GM19455 (cell line): ENCODE results near the gene TCERG1L.

ENCODE experiments used
- ATAC-seq: cut with Tn5 transposase; IDR thresholded peaks from one replicate; pipeline ENCODE4 v1.9.1; 2021; ENCODE audit not compliant: unreplicated experiment

TCERG1L gene

DNA sequence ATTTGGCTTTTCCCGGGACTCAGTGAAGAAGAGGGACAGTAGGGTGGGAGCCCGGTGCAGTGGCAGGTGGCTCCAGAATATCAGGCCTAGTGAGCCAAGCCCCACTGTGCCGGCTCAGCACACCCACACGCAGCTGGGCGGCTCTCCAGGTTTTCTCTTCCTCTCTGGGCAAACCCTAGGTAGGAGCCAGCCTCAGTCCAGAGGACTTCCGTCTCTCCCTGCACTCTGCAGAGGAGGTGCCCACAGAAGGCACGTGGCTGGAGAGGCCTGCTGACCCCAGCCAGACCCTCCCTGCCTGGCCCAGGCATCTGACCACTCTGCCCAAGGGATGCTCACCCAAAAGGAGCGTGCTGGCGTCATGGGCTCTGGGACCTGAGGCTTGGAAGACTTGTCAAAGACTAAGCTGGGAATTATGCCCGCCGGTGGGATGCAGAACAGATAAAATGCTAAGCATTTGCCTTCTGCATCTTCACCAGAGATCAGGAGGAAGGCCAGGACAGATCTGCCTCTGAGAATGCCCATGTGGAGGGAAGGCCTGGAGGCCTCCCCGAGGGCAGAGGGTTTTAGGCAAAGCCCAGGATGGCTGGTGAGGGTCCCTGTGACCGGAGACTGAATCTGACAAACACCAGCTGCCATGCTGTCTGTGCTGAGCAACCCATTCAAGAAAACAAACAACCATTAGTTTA, 40.2 kb downstream of the TCERG1L start:
- no peak for ATAC-seq

DNA sequence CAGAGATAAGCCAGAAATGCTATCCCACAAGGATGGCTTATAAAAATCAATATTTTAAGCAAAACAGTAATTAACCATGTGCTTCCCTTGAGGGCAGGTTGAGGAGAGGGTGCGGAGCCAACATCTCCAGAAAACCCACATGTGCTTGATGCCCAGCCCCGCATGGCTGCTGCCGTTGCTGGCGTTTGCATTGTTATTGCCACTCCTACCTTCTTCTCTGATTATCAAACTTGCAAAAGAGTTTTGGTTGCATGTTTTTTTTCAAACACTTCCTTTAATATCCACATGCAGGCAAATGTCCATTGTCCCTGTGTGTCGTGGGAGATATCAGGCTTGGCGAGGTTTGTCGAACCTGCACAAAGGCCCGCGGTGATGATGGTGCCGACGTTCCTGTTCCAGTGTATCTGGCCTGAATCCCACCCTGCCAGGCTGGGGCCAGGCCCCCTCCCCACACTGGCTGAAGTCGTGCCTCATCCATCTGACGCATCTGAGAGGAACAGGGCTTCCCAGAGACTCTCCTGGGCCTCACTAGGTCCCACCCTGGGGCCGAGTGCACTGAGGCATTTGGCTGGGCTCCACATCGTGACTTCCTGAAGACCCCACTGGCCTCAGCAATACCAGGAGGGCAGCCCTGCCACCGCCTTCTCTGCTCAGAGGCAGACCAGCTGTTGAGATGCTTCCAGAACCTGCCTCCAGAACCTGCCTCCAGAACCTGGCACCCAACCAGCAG, 40.9 kb downstream of the TCERG1L start:
- no peak for ATAC-seq

DNA sequence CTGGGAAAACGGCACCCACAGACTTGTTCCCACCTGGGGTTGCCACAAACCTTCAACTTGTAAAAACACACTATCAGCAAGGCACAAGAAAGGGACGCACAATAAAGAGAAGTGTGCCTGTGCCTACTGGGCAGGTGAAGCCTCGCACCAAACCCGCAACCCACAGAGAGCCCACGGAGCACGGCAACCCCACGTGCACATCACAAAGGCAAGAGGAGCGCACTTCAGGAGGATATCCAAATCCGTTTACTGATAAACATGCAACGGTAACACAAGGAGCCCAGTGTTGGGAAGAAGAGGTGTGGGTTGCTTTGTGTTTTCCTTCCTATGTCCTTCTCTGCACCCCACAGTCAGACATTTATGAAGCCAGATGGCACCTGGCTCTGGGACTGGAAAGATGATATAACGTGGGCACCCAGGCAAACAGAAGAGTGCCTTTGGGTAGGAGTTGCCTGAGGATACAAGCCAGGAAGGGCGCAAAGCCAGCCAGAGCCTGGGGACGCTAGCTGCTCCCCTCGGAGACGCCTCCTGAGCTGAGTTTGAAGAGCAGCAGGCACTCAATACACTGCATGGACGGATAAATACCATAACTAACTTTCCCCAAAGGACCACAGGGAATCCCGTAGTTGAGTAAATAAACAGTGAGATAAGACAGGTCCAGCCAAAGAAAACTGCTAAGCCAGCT, 41.6 kb downstream of the TCERG1L start:
- ATAC-seq, result no peak

DNA sequence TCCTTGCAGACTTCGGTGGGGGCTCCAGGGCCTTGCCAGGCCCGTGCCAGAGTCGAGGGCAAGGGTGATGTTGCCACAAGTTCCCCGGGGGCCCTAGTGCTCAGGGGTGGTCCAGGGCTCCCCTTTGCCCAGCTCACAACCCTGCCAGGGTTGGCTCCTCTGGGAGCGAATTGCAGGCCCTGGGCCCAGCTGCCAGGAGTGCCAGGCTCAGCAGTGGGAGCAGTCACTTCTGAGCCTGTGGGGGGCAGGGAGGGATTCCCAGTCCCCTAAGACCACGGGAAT, 43.8 kb downstream of the TCERG1L start:
- no peak for ATAC-seq

DNA sequence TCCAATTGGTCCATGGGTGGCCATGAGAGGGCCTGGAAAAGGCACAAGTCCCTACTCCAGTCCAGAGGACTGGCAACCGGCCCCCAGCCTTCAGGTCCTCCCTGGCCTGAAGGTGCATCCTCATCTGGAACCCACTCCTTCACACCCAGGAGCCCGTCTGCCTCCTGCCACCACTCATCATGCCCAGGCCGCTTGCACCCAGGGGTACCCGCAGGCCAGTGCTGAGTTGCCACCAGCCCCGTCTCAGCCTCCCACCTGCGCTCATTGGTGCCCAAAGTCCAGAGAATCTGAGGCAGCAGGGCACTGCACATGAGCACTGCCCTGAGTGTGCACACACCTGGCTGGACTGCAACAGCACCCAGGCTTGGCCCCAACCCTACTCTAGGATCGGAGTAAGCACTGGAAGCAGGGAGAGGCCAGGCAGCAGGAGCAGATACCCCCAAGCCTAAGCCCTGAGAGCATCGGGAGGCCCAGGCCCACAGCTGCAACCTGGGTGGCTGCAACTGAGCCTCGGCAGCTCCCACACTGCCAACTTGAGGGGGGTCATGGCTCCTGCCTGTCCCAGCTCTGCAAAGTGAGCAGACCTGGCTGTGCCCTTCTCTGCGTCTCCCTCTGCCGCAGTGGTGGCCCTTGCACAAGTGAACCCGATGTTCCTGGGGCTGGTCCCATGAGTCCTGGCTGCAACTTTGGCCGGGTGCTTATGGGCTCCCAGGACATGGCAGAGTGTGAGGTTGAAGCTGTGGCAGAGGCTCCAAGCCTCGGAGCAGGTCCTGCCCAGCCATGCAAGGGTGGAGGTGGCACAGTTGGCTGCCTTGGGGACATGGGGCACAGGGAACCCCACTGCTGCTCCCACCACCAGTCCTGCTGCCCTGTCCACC, 44.3 kb downstream of the TCERG1L start:
- ATAC-seq, result no peak

DNA sequence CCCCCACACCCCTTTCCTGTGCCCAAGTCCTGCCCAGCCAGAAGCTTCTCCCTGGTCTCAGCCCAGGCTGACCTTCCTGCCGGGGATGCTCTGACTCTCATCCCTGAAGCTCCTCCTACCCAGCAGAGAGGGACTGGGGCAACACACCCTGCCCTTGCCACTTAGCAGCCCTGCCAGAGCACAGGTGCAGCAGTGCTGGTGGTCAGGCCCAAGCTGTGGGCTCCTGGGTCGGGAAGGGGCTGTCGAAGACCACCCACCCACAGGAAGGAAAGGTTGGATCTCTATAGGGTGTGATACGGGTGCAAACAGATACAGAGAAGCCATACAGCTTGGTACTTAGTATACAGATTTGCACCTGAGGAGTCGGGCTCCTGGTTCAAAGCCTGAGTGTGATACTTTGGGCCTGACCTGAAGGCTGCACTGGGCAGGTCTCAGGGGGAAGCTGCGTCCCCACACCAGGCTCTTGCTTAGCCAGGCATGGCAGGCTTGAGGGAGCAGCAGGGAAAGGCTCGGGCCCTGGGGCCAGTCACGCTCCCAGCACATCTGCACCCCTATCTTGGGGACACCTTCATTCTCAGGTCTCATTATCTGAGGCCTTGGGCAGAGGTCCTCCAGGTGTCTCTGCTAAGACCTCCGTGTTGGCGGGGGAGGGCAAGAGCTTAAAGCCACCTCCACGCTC, 47.3 kb downstream of the TCERG1L start:
- ATAC-seq, result no peak

DNA sequence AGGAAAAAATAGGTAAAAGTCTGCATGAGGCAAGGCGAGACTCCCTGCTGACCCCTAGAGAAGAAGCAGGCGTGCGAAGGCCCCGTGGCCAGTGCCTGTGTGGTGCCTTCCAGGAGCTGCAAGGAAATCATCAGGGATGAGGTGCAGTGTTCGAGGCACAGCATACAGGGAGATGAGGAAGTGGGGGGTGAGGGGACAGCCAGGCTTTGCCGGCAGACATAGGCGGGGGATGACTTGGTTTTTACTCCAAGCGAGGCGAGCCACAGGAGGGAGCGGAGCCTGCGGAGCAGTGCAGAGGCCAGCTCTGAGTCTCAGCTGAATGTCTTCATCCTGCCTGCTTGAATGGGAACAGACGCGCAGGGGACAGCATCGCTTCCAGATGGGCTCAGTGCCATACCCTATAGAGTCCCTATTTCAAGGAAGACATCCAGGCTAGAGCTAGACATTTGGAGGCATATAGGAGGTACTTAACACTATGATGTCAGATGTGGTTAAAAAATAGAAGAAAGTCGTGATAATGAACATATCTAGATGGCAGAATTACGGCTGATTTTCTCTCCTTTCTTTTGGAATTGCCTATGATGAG, 49.5 kb downstream of the TCERG1L start:
- no peak for ATAC-seq

DNA sequence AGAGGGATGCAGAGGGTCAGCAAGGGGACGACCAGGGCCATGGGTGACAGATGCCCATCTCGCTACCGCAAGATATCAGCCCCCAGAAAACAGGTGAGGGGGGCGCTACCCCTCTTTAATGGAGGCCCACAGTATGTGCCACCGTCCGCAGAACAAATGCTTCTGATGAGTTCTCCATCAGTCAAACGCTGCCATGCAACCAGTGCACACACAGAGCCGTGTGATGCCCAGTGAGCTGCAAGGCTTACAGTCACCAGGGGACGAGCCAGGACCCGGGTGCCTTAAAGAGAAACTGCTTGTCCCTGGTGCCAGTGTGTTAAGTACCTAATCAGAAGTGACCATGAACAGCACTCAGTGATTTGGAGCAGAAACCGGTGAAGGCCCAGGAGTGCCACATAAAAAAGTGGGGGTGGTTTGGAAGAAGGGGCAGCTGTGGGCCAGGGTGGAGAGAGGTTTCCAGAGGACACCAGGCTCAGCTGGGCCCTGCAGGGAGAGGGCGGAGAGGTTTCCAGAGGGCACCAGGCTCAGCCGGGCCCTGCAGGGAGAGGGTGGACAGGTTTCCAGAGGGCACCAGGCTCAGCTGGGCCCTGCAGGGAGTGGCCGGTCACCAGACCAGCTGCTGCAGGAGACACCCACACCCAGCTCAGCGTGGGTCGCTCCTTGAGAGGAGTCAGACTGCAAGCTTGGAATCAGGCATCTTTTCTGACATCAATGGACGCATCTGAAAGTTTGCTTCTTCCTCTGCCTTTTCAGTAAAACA, 50.9 kb downstream of the TCERG1L start:
- no peak for ATAC-seq

DNA sequence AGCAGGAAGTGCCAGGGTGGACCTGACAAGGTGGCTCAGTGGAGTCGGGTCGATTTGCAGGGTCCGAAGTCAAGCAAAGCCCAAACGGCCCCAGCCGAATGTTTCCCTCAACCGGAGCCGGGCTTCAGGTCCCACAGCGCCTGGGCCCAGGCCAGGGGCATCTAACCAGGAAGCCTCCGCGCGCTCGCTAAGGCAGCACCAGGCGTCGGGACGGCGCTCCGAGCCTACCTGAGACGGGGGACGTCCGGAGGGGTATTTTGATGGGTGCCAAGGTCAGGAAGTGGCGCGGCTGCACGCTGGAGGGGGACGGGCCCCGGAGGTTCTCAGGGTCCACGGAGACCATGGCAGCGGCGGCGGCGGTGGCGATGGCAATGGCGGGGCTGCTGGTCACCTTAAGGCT, 51.5 kb downstream of the TCERG1L start:
- no peak for ATAC-seq

DNA sequence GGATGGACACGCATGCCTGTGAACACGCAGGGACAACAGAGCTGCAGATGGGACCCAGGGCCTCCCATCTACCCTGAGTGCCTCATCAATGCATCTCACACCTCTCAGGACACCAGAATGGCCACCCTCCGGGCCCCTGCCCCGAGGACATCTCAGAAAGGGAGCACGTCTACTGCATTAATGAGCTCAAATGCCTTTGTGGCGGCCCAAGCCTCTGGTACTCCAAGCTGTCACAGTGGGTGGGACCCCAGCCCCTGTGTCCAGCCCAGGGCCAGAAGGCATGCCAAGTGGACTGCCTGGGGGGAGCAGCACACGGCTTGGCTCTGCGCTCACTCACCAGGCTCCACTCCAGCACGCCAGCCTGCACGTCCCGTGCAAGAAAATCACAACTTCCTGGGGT, 52.0 kb downstream of the TCERG1L start:
- ATAC-seq, result no peak

DNA sequence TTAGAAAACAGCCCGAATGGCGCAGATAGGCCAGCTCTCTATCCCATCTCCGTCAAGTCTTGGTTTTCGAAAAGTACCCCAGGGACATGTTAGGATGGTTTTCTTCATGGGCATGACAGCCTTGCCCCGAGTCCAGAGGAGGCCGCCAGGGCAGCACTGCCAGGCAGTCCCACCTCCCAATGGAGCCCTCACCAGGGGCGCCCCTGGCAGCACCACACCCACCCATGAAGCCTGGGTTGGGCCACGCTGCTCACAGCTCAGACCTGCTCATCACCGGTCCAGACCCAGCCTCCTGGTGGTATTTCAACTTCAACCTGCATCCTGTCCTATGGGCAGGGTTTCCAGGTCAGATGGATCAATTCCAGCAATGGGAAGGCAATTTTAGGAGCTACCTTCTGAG, 53.3 kb downstream of the TCERG1L start:
- no peak for ATAC-seq

DNA sequence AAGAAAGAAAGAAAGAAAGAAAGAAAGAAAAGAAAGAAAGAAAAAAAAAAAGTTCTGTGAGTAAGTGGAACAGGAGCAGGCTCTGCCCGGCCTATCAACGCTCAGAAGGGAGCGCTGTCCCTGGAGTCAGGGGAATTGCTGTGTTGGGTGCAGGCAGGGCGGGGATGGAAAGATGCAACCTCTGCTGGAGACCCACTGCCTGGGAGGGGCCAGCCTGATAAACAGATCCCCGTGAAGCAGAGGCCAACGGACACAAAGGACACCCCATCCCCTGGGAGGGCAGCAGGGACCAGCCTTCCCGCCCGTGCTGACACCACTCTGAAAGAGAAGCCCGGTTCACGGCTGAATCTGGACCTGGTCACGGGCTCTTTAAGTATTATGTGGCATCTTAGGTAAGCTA, 54.5 kb downstream of the TCERG1L start:
- no peak for ATAC-seq

DNA sequence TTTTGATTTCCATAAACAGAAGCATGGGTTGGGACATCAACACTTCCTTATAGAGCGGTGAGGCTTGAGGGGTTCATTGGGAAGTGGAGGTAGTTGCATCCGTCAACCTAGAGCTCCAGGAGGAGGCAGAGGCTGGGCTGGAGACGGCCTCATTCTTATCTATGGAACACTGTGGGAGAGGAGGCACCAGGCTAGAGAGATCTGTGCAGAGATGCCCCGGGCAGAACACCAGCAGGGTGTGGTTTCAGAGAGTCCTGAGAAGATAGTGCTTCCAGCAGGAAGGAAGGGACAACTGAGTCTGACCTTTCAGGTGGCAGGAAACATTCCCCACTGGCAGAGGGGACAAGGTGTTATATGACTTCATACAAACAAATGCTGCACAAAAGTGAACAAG, 56.7 kb downstream of the TCERG1L start:
- ATAC-seq, result no peak

DNA sequence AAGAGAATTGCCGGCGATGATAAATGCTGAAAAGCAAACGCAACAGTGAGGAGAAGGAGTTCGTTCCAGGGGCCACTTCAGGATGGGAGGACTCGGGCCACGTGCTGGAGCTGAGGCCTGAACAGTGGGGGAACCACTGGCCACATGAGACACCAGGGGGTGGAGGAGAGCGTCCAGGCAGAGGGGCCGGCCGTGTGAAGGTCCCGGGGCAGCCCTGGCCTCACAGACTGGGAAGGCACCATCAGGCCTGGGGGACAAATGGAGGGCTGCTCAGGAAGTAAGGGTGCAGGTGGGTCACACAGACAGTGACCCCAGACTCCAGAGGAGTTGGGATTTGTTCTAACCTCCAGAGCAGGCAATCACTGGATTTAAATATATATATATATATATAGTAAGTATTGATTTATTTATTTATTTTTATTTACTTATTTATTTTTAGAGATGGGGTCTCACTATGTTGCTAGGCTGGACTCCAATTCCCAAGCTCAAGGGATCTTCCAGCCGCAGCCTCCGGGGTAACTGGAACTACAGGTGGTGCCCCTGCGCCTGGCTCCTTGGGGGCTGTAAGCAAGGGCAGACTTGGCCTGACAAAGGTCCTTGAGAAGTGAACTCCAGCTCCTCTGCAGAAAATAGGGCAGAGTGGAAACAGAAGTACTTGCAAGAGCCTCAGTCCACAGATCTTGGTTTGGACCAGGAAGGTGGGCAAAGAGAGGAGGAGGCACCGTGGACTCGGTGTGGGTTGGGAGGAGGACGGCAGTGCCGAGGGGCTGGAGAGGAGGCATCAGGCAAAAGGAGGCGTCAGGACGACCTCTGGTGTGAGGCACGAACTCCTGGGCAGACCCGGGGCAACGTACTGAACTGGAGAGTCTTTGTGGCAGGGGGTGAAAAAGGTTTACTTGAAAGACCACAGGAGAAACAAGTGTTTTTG, 57.3 kb downstream of the TCERG1L start:
- no peak for ATAC-seq

DNA sequence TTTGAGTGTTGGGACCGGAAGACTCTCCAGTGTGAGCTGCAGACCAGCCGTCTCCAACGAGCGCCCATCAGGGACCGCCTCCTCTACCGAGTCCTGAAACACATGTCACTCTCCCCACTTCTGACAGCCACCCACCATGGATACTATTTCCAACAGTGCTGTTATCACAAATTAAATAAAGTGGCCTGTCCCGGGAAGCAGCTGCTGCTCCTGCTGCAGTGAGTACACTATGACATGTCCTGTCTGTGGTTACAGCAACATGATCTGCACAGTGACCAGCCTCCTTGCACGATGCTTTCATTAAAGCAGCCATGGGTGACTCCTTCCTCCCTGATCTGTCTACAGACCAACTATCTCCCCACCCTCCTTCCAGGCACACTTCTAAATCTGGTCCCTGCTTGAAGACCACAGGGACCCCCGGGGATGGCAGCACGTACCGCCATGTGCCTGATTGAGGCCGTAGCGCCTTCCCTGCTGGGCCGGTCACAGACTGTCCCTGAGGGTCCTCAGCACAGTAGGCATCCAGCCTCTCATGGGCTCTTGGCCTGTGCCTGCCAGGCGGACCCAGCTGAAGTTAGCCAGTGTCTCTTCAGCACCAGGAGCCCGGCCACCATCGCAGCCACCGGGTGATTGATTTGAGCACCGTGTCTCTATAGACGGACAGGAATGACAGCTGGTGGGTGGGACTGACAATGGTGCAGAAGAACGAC, 58.8 kb downstream of the TCERG1L start:
- no peak for ATAC-seq

DNA sequence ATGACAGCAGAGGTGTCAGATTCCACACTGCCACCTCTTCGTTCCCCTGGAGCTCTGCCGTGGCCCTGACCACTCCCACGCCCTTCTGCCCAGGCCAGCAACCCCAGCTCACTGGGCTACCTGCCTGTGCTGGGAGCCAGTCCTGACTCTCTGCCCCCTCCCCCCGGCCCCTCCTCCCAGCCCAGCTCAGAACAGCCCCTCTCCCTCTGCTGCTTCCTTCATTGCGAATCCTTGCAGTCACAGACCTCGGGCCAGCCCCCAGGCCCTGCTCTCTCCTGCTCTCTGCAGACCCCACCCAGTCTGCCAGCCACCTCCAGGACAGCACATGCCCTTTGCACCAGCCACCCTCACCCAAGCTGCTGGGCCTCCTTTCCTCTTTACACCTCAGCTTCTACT, 60.4 kb downstream of the TCERG1L start:
- no peak for ATAC-seq

DNA sequence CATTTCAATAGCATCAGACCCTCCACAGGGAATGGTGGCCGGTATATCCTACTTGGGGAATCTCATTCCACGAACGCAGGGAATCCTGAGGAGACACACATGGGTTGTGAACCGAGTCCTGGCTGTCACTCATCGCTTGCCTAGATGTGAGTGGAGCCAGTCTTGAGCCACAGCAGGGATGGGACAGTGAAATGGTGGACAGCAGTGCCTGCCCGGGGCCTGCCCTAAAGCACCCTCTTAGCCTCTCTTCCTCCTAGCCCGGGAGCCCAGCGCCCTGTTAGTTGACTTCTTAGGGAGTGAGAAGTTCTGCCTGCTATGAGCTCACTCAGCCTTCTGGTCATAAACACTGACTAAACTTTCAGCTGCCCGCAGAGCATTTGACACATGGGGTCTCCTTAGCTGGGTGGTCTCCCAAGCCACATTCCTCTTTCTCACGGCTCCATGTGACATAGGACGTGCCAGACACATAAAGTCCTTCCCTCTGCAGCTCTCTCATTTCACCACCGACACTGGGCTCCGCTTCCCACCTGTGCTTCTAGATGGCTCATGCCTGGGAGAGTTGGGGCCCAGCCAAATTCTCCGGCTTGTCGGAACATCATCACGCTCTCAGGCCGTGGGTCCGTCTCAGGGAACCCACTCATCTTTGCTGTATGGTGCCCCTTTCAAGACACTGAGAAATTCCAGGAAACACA, 60.9 kb downstream of the TCERG1L start:
- no peak for ATAC-seq

DNA sequence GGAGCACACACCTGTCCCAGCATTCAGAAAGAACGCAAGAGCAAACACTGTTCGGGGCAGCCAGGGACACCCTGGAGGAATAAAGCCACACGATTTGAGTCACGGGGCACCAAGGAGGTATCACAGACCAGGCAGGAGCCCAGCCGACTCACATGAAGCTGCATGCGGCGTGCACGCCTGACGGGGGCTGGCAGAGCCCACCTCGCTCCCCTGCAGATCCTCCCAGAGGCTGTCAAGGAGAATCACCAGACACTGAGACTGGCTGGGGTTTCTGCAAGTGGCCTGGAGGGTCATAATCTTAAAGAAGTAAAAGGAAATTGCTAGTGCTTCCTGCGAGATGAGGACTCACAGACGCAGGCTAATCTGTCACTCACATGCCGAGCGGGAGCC, 61.6 kb downstream of the TCERG1L start:
- ATAC-seq, result no peak
